ENCODE results near the gene CRYGD.

GRCh38 chr2:208096080-208096479 is 28.2 kb downstream of the CRYGD start:
- TF ChIP-seq POLR2AphosphoS5 (IDR thresholded peaks at IDR 0.05; ENCODE audit: low read depth, low read length) = no peak
- TF ChIP-seq REST (IDR thresholded peaks at IDR 0.05; ENCODE audit: insufficient read depth in 1 of 2, low read depth in 2 of 2, low read length in 2 of 2) = no peak
- no peak for TF ChIP-seq FOXP2 (optimal IDR thresholded peaks at IDR 0.05; ENCODE audit: borderline replicate concordance, extremely low read depth, extremely low read length, insufficient read depth)
- no peak for TF ChIP-seq TAF1 (IDR thresholded peaks at IDR 0.05; ENCODE audit: borderline replicate concordance, insufficient read depth, low read length)
